IPS DF 4.7 (cell line): ENCODE results near the gene CHCHD6.

Experiments used
- DNase-seq: peaks from one replicate; pipeline ENCODE4 v3.0.0-alpha.2; 2013; ENCODE audit warnings: low spot score; ENCODE audit errors: extremely low read depth

The CHCHD6 gene

DNA sequence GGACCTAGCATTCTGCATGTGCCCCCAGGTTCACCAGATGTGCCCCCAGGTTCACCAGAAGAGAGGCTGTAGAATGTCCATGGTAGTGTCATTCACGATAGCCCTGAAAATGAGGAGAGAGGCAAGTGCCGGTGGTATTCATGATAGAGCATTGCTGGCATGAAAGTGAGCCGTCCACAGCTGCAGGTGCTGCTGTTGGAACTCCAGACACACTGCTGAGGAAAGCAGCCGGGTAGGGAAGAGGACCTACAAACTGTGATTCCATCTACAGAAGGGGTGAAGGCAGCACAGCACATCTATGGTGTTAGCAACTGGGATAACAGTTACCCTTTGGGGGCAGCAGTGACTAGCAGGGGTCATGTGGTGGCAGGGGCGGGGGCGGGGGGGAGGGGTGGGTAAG, 153.9 kb downstream of the CHCHD6 start:
- DNase-seq: no peak

DNA sequence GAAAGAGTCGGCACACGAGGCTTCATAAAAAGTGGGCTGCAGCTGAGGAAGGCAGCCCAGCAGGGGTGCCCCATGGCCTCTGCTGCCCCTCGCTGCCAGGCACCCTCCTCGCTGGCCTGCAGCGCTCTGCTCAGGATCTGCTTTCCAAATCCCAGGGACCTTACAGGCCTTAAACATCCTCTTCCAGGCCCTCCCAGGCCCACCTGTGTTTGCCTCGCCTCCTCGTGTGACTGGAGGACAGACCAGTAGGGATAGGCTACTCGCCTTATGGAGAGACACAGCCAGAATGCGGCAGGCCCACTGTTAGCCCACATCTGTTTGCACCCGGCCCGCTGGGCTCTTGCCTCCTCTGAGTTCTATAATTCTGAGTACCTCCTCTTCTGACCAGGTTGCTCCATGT, 154.4 kb downstream of the CHCHD6 start:
- no peak for DNase-seq

DNA sequence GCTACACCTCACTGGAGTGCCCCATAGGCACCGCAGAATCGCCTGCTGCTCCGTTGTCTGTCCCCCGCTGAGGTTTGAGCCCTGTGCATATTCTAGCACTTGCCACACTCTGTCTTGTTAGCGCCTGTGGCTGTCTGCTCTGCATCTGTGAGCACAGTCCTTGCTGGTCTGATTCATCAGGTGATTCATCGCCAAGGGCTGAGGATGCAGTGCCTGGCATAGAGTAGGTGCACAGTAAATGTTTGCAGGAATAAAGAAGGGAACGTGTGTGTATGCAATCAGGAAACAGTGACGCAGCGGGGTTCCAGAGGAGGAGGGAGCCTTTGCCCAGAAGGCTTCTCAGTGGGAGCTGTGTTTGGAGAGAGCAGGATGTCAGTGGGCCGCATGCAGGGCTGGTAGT, 154.8 kb downstream of the CHCHD6 start:
- no peak for DNase-seq

DNA sequence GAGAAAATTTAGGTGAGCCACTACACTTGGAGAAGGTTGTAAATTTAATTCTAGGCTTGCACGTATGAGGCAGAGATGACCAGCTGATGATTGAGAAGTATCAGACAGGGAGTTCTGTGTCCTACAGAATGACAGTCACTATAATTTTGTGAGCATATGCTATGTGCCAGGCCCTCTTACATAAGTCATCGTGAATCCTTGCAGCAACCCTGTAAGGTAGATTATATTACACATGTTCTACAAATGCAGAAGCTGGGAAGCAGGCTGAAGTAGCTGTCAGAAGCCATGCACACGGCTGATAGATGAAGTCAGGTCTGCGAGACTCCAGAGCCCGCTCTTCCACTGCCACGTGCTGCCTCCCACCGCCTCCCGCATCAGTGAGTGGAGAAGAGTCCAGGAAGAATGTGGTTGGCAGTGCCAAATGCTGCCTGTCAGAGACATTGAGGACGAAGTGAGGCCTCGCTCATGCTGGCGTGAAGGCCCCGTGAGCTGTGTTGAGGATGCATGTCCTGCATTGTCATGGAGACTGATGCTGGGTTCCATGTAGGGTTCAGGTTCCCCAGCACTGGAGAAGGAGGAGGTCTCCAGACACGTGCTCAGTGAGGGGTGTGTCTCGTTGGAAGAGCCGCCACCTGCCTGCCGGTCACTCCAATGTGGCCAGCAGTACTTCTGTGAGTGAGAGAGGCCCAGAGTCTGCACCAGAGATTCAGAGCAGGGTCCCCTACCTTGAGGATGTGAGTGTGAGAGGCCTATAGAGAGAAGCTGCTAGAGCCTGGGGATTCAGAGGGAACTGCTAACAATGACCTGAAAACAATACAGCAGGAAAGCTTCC, 155.6 kb downstream of the CHCHD6 start:
- no peak for DNase-seq

DNA sequence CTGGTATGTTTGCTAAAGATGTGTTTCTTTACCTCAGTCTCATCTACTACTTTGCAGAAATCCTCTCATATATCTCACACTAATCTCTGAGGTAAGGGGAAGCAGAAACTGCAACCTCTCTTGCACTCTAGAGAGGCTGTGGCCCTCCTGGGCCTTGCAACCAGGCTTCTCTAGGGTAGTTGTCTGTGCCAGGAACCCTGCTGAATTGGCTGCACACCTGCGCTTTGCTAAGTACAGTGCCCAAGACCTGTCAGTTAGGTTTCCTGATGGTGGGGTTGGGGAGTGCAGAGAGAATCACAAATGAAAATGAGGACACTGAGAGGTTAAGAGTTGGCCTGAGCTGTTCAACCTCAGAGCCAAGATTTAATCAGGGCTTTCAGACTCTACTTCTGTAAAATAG, 161.7 kb downstream of the CHCHD6 start:
- no peak for DNase-seq

DNA sequence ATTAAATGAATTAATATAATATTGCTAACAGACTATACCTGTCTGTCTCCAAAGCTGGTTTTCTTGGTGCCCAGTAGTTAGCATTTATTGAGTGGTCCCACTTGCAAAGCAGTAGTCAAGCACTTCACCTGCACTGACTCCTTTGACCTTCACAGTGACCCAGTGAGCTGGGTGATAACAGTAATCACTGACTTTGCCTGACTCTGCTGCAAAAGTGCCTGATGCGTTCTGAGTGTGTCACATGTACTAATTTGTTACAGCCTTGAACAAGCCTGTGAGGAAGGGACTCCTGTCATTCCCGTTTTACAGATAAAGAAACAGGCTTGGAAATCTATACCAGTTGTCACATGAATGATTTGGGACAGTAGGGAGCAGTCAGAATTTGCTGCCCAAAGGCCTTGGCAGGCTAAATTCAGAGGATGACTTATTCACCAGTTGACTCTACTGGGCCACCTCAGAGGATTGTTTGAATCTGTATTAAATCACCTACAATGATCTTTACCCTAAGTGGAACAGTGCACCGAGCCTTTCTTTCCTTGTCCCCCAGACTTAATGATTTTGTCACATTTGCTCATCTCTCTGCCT, 162.2 kb downstream of the CHCHD6 start:
- DNase-seq: no peak

DNA sequence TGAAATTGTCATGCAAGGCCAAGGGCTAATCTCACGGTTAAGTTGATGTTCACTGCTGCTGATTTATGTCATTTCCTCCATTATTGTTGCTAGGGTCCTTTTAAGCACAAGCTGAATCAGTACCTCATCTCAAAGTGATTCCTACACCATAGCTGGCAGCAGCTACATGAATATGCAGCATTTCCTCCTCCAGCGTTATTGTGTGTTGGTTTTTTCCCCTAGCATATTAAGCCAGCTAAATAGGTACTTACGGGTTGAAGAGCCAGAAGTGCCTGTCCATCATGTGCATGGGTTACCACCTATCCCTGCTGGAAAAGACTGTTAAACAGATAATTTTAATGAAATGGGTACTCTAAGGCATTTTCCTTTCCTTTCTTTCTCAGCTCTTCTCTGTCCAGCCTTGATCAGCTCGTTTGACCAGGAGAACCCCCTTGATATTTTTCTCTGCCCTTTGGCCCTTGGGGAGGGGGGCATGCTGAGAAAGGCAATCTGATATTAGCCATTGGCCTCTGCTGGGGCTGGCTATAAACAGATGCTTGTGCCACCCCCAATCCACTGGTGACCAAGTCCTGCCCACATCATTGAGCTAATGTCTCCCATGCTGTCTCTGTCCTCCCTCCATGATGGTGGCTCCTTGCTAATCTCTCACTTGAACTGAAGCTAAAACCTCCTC, 163.3 kb downstream of the CHCHD6 start:
- no peak for DNase-seq

DNA sequence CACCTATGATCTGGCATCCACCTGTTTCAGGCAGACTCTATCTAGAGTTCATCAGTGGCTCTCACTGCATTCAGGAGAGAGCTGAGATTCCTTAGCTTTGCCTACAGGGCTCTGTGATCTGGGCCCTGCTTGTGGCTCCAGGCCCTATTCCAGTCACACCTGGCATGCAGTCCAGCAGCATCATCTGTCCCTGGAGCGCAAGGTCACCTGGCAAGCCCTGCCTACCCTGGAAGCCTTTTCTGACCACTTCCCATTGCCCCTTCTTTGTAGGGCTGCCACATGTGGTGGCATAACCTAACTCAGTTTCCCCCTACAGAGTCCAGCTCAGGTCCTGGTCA, 163.8 kb downstream of the CHCHD6 start:
- no peak for DNase-seq

DNA sequence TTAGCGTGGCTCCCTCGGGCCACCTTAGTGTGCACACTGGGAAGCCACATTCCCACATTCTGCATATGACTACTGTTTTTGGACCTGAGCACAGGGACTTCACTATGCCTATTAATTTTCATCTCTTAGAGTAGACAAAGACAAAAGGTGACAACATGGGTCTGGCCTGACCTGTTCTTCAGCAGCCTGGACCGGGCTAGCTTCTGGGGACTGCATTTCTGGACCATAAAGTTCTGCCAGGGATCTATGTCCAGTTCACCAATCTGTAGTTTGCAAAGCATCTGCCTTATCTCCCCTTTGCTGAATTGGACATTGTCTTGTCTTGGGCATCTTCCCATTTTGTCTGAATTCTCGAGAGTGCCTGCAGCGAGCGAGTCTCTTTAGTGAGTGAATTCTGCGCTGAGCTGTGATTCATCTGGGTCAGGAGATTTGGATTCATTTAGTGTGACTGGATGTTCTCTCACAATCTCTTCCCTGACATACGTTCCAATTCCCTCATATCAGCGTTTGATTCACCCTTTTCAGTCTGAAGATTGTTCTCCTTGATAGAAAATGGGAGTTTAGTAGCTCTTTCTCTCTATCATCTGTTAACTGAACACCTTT, 166.7 kb downstream of the CHCHD6 start:
- DNase-seq: no peak

DNA sequence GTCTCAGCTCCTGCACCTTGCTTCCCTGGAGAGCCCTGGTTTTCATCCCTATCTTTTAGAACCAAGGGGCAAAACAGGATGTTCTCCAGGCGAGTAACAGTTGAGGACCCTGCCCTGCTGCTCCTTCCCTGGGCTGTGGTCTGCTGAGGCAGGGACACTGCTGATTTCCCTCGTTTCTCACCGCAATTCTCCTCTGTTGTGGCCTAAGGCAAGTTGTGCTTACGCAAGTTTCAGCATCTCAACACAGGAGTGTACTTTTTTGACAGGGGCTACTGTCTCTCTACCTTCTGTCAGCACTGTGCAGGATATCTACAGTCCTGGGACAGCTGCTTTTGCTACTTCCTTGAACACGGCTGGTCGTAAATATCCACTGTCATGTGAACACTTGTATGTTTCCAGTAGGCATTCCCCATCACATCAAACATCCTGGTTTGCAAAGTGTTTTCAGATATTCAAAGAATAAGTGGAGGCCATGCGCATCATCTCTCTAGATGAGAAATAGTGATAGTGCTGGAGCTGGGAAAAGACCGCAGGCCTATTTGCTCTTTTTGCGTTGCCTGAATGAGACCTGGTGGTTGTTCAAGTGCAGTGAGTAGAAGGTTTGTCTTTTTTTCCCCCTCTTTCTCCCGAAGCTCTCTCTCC, 168.8 kb downstream of the CHCHD6 start:
- no peak for DNase-seq

DNA sequence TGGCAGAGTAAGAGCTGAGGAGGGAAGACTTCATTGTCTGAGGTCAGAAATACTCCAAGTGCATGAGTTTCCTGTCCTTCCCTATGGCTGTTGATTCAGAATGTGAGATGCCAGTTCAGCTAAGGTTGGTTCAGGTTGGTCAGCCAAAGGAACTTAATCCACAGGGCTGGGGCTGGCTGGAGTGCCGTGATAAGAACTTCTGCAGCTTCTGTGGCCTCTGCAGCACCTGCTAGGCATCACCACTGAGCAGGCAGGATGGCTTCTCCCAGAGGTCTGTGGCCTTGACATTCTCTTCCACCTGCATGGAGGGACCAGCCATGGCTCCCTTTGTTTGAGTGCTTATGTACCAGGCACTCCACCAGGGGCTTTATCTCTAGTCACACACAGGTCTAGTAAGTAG, 169.4 kb downstream of the CHCHD6 start:
- DNase-seq: no peak

DNA sequence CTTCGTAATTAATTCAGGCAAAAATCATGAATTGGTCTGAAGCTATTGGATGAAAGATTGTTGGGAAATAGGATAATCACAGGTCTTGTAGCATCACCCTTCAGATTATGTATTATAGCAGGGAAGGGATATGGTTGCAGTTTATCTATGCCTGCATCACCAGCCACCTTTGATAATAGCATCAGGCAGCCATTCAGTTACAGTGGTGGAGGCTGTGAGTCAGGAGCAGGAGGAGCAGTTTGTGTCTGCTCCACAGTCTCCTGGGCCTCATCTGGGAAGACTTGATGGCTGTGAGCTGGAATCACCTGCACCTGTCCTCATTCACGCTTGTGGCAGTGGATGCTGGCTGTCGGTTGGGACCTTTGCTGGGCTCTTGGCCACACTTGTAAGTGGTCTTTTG, 174.6 kb downstream of the CHCHD6 start:
- DNase-seq: no peak

DNA sequence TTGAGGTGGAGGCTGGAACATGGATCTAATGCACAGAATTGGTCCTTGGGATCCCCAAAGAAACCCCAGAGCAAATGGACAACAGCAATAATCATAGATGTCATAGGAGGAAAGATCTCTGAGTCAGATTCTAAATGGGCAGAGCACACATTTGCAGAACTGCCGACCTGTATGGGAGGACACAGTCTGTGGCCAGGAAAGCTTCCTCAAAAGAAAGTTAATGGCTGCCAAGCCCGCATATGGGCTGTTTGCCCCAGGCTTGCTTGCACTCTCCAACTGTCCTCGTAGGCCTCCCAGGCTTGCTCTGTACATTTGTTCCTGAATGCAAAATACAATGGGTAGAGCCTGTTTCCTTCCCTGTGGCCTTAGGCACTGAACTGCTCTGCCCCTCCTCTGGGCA, 176.9 kb downstream of the CHCHD6 start:
- no peak for DNase-seq

DNA sequence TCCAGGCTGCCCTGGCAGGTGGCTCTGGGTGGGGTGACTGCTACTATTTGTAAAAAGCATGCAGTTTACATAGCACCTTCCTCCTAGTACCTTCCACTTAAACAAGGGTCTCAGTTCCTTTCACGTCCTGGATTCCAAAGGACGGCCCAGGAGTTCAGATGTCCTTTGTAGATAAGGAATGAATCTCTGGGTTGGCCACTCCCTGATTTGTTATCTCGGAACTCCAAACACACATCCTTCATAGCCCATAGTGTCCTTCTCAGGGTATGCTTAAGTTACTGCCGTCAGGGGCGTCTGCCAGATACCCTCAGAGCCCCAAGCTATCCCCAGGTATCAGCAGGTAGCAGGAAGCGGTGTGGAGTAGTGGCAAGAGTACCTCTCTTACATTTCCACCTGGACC, 177.8 kb downstream of the CHCHD6 start:
- DNase-seq: no peak

DNA sequence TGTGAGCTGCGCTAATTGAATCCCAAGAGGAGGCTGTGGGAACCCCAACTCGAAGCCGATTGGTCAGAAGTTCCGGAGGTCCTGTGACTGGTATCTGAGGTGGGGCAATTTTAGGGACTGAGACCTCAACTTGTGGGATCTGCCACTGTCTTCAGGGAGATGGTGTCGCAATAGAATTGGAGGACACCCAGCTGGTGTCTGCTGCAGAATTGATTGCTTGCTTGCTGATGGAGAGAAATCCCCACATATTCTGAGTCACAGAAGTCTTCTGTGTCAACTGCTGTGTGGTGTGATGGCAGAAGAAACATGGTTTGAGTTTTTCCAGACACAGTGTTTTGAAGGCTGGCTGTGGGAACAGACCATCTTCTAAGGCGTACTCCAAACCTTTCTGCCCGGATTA, 179.2 kb downstream of the CHCHD6 start:
- DNase-seq: no peak

DNA sequence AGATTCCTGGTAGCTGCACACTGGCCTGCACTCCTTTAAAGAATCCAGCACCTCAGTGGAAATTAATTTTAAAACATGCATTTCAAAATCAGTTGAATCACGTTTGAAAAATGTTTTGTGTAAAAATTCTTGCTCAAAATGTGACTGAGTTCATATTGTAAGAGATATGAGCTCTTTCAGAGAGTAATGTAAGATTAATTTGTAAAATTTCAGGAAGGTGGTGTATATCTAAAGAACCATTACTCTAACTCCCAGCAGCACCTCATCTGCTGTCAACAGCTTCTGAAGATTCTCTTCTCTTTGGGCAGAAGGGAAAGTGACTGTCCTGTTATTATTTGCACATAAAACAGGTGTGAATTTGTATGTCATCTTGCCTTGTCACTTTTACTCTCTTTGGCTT, 181.4 kb downstream of the CHCHD6 start:
- no peak for DNase-seq

DNA sequence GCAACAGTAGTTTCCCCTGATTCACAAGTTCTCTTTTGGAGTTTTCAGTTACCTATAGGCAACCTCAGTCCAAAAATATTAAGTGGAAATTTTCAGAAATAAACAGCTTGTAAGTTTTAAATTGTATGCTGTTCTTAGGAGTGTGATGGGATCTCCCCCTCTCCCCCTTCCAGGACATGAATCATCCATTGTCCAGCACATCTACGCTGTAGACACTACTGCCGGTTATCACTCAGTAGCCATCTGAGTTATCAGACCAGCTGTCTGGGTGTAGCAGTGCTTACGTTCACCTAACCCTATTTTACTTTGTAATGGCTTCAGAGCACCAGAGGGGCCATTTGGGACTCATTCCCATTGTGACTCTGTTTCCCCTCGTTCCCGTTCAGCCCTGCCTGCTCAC, 182.2 kb downstream of the CHCHD6 start:
- no peak for DNase-seq

DNA sequence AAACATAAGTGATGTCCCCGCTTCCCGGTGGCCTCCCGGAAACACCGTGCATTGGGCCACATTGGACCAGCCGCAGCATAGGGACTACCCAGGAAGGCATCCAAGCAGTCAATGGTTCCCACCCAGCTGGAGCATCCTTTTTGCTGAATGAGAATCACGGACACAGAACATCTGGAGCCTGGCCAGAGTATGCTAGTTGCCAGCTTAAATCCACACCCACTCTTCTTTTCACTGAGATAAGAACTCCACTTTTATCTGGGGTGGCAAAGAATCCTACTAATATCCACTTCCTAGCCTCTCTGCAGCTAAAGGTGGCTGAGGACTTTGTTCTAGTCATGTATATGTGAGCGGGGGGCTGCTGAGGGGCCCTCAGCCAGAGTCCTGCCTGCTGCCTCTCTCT, 183.6 kb downstream of the CHCHD6 start:
- no peak for DNase-seq

DNA sequence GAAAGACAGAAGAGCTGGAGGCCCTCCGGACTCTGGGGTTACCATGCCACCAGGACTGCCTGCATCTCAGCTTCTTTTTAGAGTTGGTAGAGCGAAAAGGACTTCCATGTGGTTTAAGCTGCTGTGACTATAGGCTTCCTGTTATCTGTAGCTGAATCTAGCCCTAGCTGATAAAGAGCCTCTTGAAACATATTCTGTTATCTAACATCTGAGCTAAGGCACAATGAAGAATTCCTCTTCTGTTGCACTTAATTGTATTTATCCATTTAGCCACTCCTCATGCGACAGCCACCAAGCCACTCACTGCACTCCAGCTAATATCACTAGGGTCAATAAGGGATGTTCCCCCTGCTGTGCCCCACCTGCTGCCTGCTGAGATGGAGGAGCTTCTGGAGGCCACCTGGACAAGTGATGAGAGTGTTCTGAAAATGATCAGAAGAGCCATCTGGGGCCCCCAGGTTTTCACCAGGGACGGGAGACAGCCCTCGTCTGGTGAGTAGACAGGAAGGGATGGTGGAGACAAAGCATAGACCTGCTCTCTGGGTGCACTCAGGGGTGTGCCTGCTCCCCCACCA, 184.2 kb downstream of the CHCHD6 start:
- DNase-seq: no peak

DNA sequence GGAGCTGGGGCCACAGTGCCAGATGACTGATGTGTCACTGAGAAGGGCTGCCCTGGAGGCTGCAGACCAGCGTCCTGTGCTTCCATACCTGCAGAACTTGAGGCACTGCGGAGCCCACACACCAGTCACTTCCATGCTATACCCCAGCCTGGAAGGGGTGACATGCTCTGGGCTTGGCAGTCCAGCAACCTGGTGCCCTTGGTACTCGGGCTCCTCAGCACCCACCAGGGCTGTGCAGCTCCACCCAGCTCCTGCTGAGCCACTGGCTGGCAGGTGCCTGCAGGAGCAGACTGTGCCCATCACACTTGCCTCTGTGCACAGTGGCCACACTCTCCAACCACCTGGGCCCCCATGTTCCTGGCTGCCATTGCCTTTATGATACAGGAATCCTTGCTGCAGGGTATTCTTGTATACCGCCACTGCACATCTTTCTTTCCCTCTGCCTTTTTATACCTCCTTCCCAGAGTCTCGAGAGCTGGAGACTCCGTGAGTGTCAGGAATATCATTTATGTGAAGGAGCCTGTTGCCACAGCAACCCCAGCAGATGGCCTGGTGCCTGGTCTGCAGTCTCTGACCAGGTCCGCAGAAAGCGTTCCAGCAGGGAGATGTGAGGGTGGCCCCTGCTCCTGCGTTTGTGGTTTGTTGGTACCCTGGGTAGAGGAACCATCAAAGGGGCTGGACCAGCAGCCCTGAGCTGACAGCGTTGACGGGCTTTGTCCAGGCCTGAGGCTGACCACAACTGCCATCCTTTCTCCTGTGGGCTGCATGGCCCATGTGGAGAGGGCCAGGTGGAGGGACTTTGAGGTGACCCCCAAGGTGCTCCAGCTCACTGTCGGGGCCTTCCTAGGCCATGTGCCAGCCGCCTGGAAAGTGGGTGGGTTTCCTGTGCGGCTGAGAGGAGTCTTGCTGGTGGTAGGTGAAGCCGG, 185.5 kb downstream of the CHCHD6 start:
- no peak for DNase-seq

DNA sequence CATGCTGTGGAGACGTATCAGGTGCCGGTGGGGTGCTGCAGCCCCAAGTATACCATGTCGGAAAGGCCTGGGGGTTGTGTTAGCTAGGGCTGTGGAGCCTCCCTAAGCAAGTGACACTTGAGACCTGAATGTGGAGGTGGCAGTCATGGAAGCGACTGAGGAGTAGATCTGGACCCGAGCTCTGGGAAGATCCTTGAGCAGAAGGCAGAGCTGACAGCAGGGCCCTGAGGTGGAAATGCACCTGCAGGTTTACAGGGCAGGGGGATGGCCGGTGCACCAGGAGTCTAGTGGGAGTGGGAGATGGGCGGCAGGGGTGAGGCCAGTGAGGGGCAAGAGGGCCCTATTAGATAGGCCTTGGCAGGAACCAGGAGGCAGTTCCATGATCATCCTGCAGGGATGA, 187.1 kb downstream of the CHCHD6 start:
- no peak for DNase-seq
